Measurements from ENCODE around the gene ZNF540. TPM values are rescaled to one million over a fixed set of nuclear protein-coding genes. Genes with fewer than 3 reads are reported as not detected.
"Not testable (repeated sequence)": the region's sequence is repeated elsewhere in the genome, so short reads cannot be mapped to it uniquely, and the experiment has no call there.

ZNF540 gene
- total RNA-seq, 1 donor from 2014 or later: not detected

DNA sequence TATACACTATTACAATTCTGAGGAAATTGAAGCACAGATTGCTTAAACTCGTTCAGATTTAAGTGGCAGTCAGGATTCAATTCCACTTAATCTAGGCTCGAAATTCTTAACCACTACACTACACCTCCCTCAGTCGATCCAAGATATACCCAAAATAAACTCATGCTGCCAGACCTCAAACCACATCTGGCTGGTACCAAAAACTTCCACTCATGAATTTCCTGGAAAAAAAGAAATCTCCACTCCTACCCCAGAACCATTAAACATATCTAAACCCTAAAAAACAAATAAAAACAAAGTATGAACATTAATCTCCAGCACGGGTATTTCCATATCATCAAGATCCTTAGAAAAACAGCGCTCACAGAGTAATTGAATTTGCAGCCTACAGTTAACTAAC, 59.4 kb downstream of the ZNF540 start:
- peaks cover 5 to 43% of the 10 kb centered on the region in 2 donors for H3K9me3 ChIP-seq
- H3K27me3 ChIP-seq: no peaks in the 10 kb centered on the region
- H3K27ac ChIP-seq: peak overlapping the region; percentile 77 to 92
- peak overlapping the region; percentile 72 to 85 for H3K4me3 ChIP-seq
- H3K36me3 ChIP-seq: peaks cover 7 to 15% of the 10 kb centered on the region in 2 donors
- peaks cover 4 to 14% of the 10 kb centered on the region in 2 donors for H3K4me1 ChIP-seq
- no peak for TF ChIP-seq CTCF (IDR thresholded peaks at IDR 0.05)
- intact Hi-C loops (cut with DNase I): loop anchor here (2.0 kb wide), 1 partner anchor 59 kb away; the partner anchor contains the start of genes ZNF540 and ZNF571
- DNase-seq (ENCODE audit: low spot score in 2 of 2): no peak

- no peak for TF ChIP-seq CTCF (IDR thresholded peaks at IDR 0.05)
- Histone ChIP-seq H3K36me3 (peaks cover under 1 to 8% of the 10 kb centered on the region in 2 donors), H3K27me3 (no peaks in the 10 kb centered on the region), H3K4me1 (peaks cover 4 to 14% of the 10 kb centered on the region in 2 donors), H3K4me3 (peak overlapping the region; percentile 72 to 85), H3K27ac (peak overlapping the region; percentile 77 to 92), H3K9me3 (peaks cover 10 to 43% of the 10 kb centered on the region in 2 donors)
- peak in 1 of 2 donors; percentile 71 for DNase-seq (ENCODE audit: low spot score in 2 of 2)
- intact Hi-C loops (cut with DNase I): loop anchor here (2.0 to 5.0 kb wide), 3 partner anchors 38 to 147 kb away; partner anchors contain the start of genes ZNF540, ZNF571 and ZNF793
These were observed 60.1 kb downstream of the ZNF540 start for GRCh38 chr19:37654629-37655300.

- H3K9me3 ChIP-seq: peaks cover 10 to 43% of the 10 kb centered on the region in 2 donors
- H3K4me1 ChIP-seq: peaks cover 4 to 14% of the 10 kb centered on the region in 2 donors
- peaks cover 0 to 3% of the 10 kb centered on the region in 2 donors for H3K36me3 ChIP-seq
- no peaks in the 10 kb centered on the region for H3K27me3 ChIP-seq
- DNase-seq (ENCODE audit: low spot score in 2 of 2): peak; percentile 21 to 91
- H3K4me3 ChIP-seq: peak within 1 kb of the TSS; percentile 72 to 85
- H3K27ac ChIP-seq: peak within 1 kb of the TSS; percentile 77 to 92
- no peak for TF ChIP-seq CTCF (IDR thresholded peaks at IDR 0.05)
- intact Hi-C loops (cut with DNase I): loop anchor here (2.0 to 5.0 kb wide), 3 partner anchors 37 to 148 kb away; partner anchors contain the start of genes ZNF540, ZNF571 and ZNF793
These were observed 60.6 kb downstream of the ZNF540 start, which contains the start of gene ZFP30 for GRCh38 chr19:37655301-37655688. Gene ZFP30, minus strand, starts transcription at chr19:37655465. Its CDS starts 7,643 bp downstream, at chr19:37647822.

DNA sequence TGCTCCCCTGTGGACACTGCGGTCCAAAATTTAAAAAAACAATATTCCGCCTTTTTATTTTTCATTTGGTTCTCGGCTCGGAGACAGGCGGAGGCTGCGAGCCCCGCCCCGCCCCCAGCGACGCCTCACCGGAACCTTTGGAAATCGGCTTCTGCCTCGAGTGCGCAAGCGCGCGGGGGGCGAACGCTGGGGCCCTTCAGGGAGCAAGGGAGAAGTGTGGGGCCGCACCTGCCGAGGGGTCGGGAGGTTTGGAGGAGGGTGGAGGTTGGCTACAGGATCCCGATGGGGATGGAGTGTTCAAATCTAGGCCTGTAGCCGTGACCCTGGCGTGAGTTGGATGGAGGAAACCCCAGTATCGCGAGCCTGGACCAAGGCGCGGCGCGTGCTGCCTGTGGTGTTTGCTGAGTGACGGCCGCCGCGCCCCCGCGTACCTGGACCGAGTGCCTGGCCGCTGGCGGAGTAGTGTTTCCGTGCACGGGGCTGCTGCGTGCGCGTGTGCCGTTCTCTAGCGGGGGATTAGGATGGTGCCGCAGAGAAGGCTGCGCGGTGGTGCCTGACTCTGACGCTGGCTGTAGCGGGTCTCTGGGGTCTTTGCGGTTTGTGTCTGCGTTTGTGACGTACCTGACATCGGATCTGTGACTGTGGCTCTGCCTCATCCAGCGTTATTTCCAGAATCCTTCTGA, 61.2 kb downstream of the ZNF540 start:
- H3K9me3 ChIP-seq: peaks cover 10 to 42% of the 10 kb centered on the region in 2 donors
- H3K27me3 ChIP-seq: no peaks in the 10 kb centered on the region
- peak overlapping the region; percentile 72 to 85 for H3K4me3 ChIP-seq
- H3K27ac ChIP-seq: peak overlapping the region; percentile 77 to 92
- peak; percentile 45 to 87 for DNase-seq (ENCODE audit: low spot score in 2 of 2)
- intact Hi-C loops (cut with DNase I): loop anchor here (2.0 to 5.0 kb wide), 3 partner anchors 36 to 149 kb away; partner anchors contain the start of genes ZNF540, ZNF571 and ZNF793
- H3K4me1 ChIP-seq: peaks cover 4 to 14% of the 10 kb centered on the region in 2 donors
- no peaks in the 10 kb centered on the region for H3K36me3 ChIP-seq
- no peak for TF ChIP-seq CTCF (IDR thresholded peaks at IDR 0.05)

DNA sequence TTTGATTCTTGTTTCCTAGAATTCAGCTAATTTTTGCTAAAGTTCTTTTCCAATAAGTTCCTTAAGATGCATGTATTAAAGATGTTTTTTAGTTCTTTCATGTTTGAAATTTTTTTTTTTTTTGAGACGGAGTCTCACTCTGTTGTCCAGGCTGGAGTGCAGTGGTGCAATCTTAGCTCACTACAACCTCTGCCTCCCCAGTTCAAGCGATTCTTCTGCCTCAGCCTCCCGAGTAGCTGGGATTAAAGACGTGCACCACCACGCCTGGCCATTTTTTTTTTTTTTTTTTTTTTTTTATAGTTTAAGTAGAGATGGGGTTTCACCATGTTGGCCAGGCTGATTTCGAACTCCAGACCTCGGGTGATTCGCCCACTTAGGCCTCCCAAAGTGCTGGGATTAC, 62.5 kb downstream of the ZNF540 start:
- not testable (repeated sequence) for H3K36me3 ChIP-seq; H3K27me3 ChIP-seq; H3K27ac ChIP-seq; DNase-seq (ENCODE audit: low spot score in 2 of 2); H3K4me3 ChIP-seq
- Histone ChIP-seq H3K4me1 (peaks cover 4 to 14% of the 10 kb centered on the region in 2 donors), H3K9me3 (peaks cover 10 to 48% of the 10 kb centered on the region in 2 donors)
- intact Hi-C loops (cut with DNase I): loop anchor here (5.0 kb wide), 2 partner anchors 35 to 150 kb away; partner anchors contain the start of gene ZNF793

Other genes starting within 250 kb of the ZNF540 start
- 0.32 TPM for gene ZNF527, start 223.8 kb upstream of the ZNF540 start, total RNA-seq
- 0.11 TPM for gene ZNF569, start 127.4 kb upstream of the ZNF540 start, total RNA-seq
- gene ZNF570, start 125.5 kb upstream of the ZNF540 start, total RNA-seq: 2.3 TPM
- gene ZNF793, start 87.9 kb upstream of the ZNF540 start, total RNA-seq: 3.6 TPM
- 0.11 TPM for gene ZNF571, start 84 bp upstream of the ZNF540 start, total RNA-seq
- 1.7 TPM for gene ZFP30, start 60.6 kb downstream of the ZNF540 start, total RNA-seq
- 1.8 TPM for gene ZNF607, start 124.9 kb downstream of the ZNF540 start, total RNA-seq
- gene ZNF573, start 184.7 kb downstream of the ZNF540 start, total RNA-seq: 2.2 TPM